CD4-positive, alpha-beta T cell (primary cell): ENCODE data around the gene ALKBH5. TPM values are rescaled to one million over a fixed set of nuclear protein-coding genes. Genes with fewer than 3 reads are reported as not detected.

Experiments used
- ATAC-seq: fragments of 200-7000 bp; cut with Tn5 transposase; one replicate; pipeline ENCODE4 v1.10.0; 2022; ENCODE audit warnings: mild to moderate bottlenecking; ENCODE audit not compliant: poor library complexity
- CTCF ChIA-PET: fragments of 350-600 bp; sonication (Branson Sonifier 250); formaldehyde crosslinking; loops from one replicate; lab custom pipeline; 2021; ENCODE audit warnings: antibody characterized with exemption, inconsistent platforms; lab: Charles Lee
- POLR2A ChIA-PET: fragments of 350-600 bp; sonication (Branson Sonifier 250); formaldehyde crosslinking; loops from one replicate; lab custom pipeline; 2021; ENCODE audit warnings: antibody characterized with exemption, inconsistent platforms; lab: Charles Lee
- DNase-seq, 14 experiments: peaks; one replicate each; pipeline ENCODE4 v3.0.0-alpha.2; 2013 to 2020; ENCODE audit warnings: mixed read lengths in 2 of 14
- H3K27ac ChIP-seq, 2 donors: one replicate each; pipeline versions ENCODE4 v1.5.1 to v1.7.0; 2013; ENCODE audit warnings: low read length in 2 of 2, low read depth in 1 of 2, mild to moderate bottlenecking in 1 of 2
- H3K27me3 ChIP-seq, 2 experiments: 1 replicate in 1 of 2; 2 replicates in 1 of 2; pipeline versions ENCODE4 v1.6.1 to v1.7.0; 2013; ENCODE audit warnings: low read length in 2 of 2, control low read depth in 1 of 2, mild to moderate bottlenecking in 1 of 2, moderate library complexity in 1 of 2; ENCODE audit not compliant: insufficient read depth in 2 of 2, control insufficient read depth in 1 of 2
- H3K36me3 ChIP-seq: one replicate; pipeline ENCODE4 v1.6.1; 2013; ENCODE audit warnings: low read length, control low read depth; ENCODE audit not compliant: insufficient read depth
- H3K4me1 ChIP-seq: one replicate; pipeline ENCODE4 v1.6.1; 2013; ENCODE audit warnings: low read length, control low read depth; ENCODE audit not compliant: insufficient read depth
- H3K4me3 ChIP-seq: one replicate; pipeline ENCODE4 v1.5.1; 2013; ENCODE audit warnings: mild to moderate bottlenecking, low read length, moderate library complexity
- H3K9me3 ChIP-seq, 2 experiments: 1 replicate in 1 of 2; 2 replicates in 1 of 2; pipeline versions ENCODE4 v1.6.1 to v1.7.0; 2013; ENCODE audit warnings: low read length in 2 of 2, mild to moderate bottlenecking in 2 of 2, control low read depth in 1 of 2, moderate library complexity in 1 of 2; ENCODE audit not compliant: control insufficient read depth in 1 of 2, insufficient read depth in 1 of 2
- H3K27ac Mint-ChIP-seq: one replicate; pipeline ENCODE4 v1.8.0; 2020; ENCODE audit warnings: mixed read lengths
- H3K27me3 Mint-ChIP-seq: one replicate; pipeline ENCODE4 v1.8.0; 2021; ENCODE audit warnings: mixed read lengths
- H3K36me3 Mint-ChIP-seq: one replicate; pipeline ENCODE4 v1.8.0; 2021; ENCODE audit warnings: low read depth, mixed read lengths
- H3K4me1 Mint-ChIP-seq: one replicate; pipeline ENCODE4 v1.8.0; 2021; ENCODE audit warnings: low read depth, mixed read lengths
- H3K4me3 Mint-ChIP-seq: one replicate; pipeline ENCODE4 v1.8.0; 2020; ENCODE audit warnings: mild to moderate bottlenecking, mixed read lengths
- H3K9me3 Mint-ChIP-seq: one replicate; pipeline ENCODE4 v1.8.0; 2020; ENCODE audit warnings: mixed read lengths
- CTCF ChIP-seq: fragments of 200-600 bp; IDR thresholded peaks from one replicate; pipeline ENCODE4 v1.8.0; 2022; ENCODE audit warnings: antibody characterized with exemption, mild to moderate bottlenecking
- intact Hi-C, 2 experiments: fragments of 100-400 bp; cut with DNase I in 1 of 2; cut with micrococcal nuclease in 1 of 2; formaldehyde crosslinking; loops; one replicate each; pipeline versions ENCODE4 v1.15.1 to v1.9.0; 2023 to 2025; cut with DNase I, micrococcal nuclease
- total RNA-seq, 174 experiments: library from RNA in 2 of 174; stranded (reverse) in 2 of 174; gene quantifications; one replicate each; pipeline ENCODE4 v1.2.3 and lab custom pipeline; 2021 to 2026

The ALKBH5 gene
- total RNA-seq, 2 experiments from 2014 or later, result 117 to 119 TPM

DNA sequence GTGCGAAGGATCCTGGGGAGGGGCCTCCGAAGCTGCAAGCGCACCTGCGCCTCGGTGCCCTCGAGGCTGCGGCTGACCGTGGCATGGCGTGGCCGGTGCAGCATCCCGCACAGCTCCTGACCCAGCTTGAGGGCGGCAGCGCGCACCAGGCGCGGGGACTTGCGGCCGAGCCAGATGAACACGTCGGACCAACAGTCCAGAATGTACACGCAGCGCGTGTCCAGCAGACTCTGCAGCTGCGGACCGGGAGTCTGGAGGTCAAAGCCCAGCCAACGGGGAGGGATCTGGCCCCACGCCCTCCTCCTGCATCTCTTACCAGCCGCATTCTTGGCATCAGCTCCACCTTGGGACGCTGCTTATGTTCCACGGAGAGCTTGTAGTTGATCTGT lies 64.0 kb downstream of the ALKBH5 start:
- no peaks in the 10 kb centered on the region for H3K9me3 Mint-ChIP-seq
- intact Hi-C loops, result loop anchor here (5.0 to 10.0 kb wide), 3 partner anchors 75 to 317 kb away; no protein-coding TSS in a partner anchor
- H3K27ac Mint-ChIP-seq, result peak overlapping the region; percentile 25
- H3K36me3 Mint-ChIP-seq, result peaks cover 67% of the 10 kb centered on the region
- ChIA-PET POLR2A (interaction anchor here (0.8 kb wide), 2 partner anchors 13 to 64 kb away, joined by 3 to 4 read pairs; partner anchors contain the start of genes ALKBH5 and MIEF2), CTCF (no interaction called here)
- no peak for ATAC-seq
- Histone ChIP-seq H3K27me3 (no peaks in the 10 kb centered on the region), H3K4me1 (no peaks in the 10 kb centered on the region), H3K4me3 (no peak overlapping the region), H3K27ac (no peak overlapping the region), H3K9me3 (no peaks in the 10 kb centered on the region), H3K36me3 (peaks cover 77% of the 10 kb centered on the region)
- DNase-seq, result no peak
- H3K4me3 Mint-ChIP-seq, result no peak overlapping the region
- no peak for TF ChIP-seq CTCF
- H3K4me1 Mint-ChIP-seq, result peaks cover 5% of the 10 kb centered on the region
- H3K27me3 Mint-ChIP-seq, result no peaks in the 10 kb centered on the region

- Histone ChIP-seq H3K4me3 (no peak overlapping the region), H3K9me3 (no peaks in the 10 kb centered on the region), H3K27ac (no peak overlapping the region), H3K36me3 (peaks cover 83% of the 10 kb centered on the region), H3K4me1 (no peaks in the 10 kb centered on the region), H3K27me3 (no peaks in the 10 kb centered on the region)
- H3K36me3 Mint-ChIP-seq, result peaks cover 74% of the 10 kb centered on the region
- peaks cover 5% of the 10 kb centered on the region for H3K4me1 Mint-ChIP-seq
- peak overlapping the region; percentile 25 for H3K27ac Mint-ChIP-seq
- no peaks in the 10 kb centered on the region for H3K9me3 Mint-ChIP-seq
- ChIA-PET POLR2A (interaction anchor here (1.0 kb wide), 1 partner anchor 66 kb away, joined by 3 read pairs; the partner anchor contains the start of gene TOP3A), CTCF (no interaction called here)
- intact Hi-C loops, result loop anchor here (5.0 to 10.0 kb wide), 3 partner anchors 74 to 316 kb away; no protein-coding TSS in a partner anchor
- H3K4me3 Mint-ChIP-seq, result no peak overlapping the region
- no peaks in the 10 kb centered on the region for H3K27me3 Mint-ChIP-seq
- DNase-seq (peak; percentile 44 to 81 (median 60)), ATAC-seq (peak; percentile 82)
- TF ChIP-seq CTCF, result peak; percentile 69
Observed at GRCh38 chr17:18248300-18248731, 64.7 kb downstream of the ALKBH5 start.

GRCh38 chr17:18248811-18249210 lies 65.2 kb downstream of the ALKBH5 start:
- TF ChIP-seq CTCF, result no peak
- Mint-ChIP-seq H3K9me3 (no peaks in the 10 kb centered on the region), H3K36me3 (peaks cover 79% of the 10 kb centered on the region), H3K4me3 (no peak overlapping the region), H3K4me1 (peaks cover 5% of the 10 kb centered on the region), H3K27me3 (no peaks in the 10 kb centered on the region), H3K27ac (no peak overlapping the region)
- intact Hi-C loops, result loop anchor here (5.0 to 10.0 kb wide), 3 partner anchors 73 to 316 kb away; no protein-coding TSS in a partner anchor
- DNase-seq (no peak), ATAC-seq (no peak)
- H3K27me3 ChIP-seq, result no peaks in the 10 kb centered on the region
- peaks cover 87% of the 10 kb centered on the region for H3K36me3 ChIP-seq
- ChIA-PET CTCF (no interaction called here), POLR2A (interaction anchor here (1.0 kb wide), 1 partner anchor 66 kb away, joined by 3 read pairs; the partner anchor contains the start of gene TOP3A)
- no peaks in the 10 kb centered on the region for H3K4me1 ChIP-seq
- no peak overlapping the region for H3K4me3 ChIP-seq
- no peaks in the 10 kb centered on the region for H3K9me3 ChIP-seq
- H3K27ac ChIP-seq, result no peak overlapping the region
